MV-4-11 (cell line): Measurements from ENCODE around the gene SLC12A3.

Experiments used
- DNase-seq: peaks from one replicate; lab custom pipeline; 2025; lab: John Stamatoyannopoulos, UW

The SLC12A3 gene

GRCh38 chr16:56848029-56848936 lies 16.7 kb upstream of the SLC12A3 start:
- no peak for DNase-seq

- DNase-seq, result no peak
These were observed 15.9 kb upstream of the SLC12A3 start for GRCh38 chr16:56848955-56849689.

GRCh38 chr16:56849690-56850680 lies 15.0 kb upstream of the SLC12A3 start:
- no peak for DNase-seq

GRCh38 chr16:56851671-56852400 lies 13.2 kb upstream of the SLC12A3 start:
- peak; percentile 68 for DNase-seq

- peak; percentile 81 for DNase-seq
These were observed 12.6 kb upstream of the SLC12A3 start for GRCh38 chr16:56852401-56852730.

GRCh38 chr16:56852968-56853367 lies 12.0 kb upstream of the SLC12A3 start:
- no peak for DNase-seq

GRCh38 chr16:56855201-56855600 lies 9.8 kb upstream of the SLC12A3 start:
- DNase-seq, result no peak

GRCh38 chr16:56855946-56856345 lies 9.1 kb upstream of the SLC12A3 start:
- no peak for DNase-seq

- peak; percentile 49 for DNase-seq
These were observed 8.0 kb upstream of the SLC12A3 start for GRCh38 chr16:56856876-56857447.

GRCh38 chr16:56858374-56858773 lies 6.6 kb upstream of the SLC12A3 start:
- peak; percentile 93 for DNase-seq

GRCh38 chr16:56859636-56860035 lies 5.4 kb upstream of the SLC12A3 start:
- DNase-seq, result no peak

GRCh38 chr16:56860226-56861020 lies 4.6 kb upstream of the SLC12A3 start:
- peak; percentile 87 for DNase-seq

- DNase-seq, result no peak
These were observed 3.9 kb upstream of the SLC12A3 start for GRCh38 chr16:56861092-56861610.

- DNase-seq, result no peak
These were observed 3.3 kb upstream of the SLC12A3 start for GRCh38 chr16:56861756-56862155.

- peak; percentile 86 for DNase-seq
These were observed 2.2 kb upstream of the SLC12A3 start for GRCh38 chr16:56862776-56863175.

- DNase-seq, result no peak
These were observed 521 bp downstream of the SLC12A3 start for GRCh38 chr16:56865394-56866062.

GRCh38 chr16:56866955-56867830 lies 2.2 kb downstream of the SLC12A3 start:
- DNase-seq, result peak; percentile 53

- no peak for DNase-seq
These were observed 3.2 kb downstream of the SLC12A3 start for GRCh38 chr16:56868175-56868574.
